ENCODE measurements around the gene UTF1. TPM values are rescaled to one million over a fixed set of nuclear protein-coding genes. Genes with fewer than 3 reads are reported as not detected.

The UTF1 gene
- total RNA-seq, 1 donor from 2014 or later = not detected

DNA sequence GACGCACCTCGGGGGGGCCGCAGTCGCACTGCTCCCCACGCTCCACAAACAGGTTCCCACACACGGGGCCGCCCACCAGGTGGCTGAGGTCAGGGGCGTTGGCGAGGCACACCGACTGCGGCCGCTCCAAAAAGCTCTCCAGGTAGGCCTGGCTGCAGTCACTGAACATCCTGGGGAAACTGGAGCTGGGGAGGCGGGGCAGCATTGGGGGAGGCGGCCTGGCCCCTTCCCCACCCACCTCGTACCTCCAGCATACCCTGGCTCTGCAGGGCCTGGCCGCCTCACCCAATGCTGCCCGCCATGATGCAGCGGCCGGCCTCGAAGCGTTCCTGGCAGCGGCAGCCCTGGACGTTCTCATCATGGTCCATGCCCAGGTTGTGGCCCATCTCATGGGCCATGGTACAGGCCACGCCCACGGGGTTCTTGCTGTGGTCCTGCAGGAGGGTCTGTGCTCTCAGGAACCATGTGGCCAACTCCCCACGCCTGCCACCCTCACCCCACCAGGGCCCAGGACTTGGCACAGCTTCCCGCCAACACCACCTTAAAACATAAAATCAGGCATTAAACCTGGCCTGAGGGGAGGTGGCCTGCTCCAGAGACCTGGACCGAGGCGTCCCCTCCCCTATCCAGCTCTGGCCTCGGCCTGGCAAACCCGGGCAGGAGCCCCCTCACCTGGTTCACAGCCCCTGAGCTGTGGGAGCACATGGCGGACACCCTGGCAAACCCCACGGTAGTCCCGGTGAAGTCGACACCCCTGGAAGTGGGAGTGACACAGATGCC, 41.7 kb downstream of the UTF1 start:
- DNase-seq (no peak), ATAC-seq (no peak)
- intact Hi-C loops (cut with micrococcal nuclease) = no loop called here

DNA sequence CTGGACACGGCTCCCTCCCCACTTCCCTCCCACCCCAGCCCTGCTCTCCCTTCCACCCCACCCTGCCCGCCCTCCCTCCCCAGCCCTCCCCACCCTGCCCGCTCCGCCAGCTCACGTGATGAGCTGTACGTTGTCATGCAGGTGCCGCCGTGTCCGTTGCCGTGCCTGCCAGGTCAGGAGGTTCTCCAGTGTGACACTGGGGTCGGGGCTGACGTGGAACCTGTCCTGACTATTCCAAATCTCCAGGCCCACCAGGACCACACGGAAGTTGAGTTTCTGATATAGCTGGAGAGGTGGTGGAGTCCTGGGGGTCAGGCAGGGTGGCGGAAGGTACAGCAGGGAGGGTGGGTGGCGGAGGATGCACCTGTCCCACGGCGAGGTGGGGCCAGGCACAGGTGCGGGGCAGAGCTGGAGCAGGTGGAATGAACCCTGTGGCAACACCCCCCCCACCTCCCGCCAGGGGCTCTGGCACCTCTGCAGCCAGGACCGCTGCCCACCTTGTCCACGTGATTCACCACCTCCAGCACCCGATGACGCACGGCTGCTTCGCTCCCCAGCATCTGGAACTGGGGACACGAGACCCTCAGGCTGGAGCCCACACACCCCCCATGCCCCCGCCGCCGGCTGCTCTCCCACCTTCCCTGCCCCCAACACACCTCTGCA, 42.4 kb downstream of the UTF1 start:
- DNase-seq (no peak), ATAC-seq (no peak)
- intact Hi-C loops (cut with micrococcal nuclease) = no loop called here

DNA sequence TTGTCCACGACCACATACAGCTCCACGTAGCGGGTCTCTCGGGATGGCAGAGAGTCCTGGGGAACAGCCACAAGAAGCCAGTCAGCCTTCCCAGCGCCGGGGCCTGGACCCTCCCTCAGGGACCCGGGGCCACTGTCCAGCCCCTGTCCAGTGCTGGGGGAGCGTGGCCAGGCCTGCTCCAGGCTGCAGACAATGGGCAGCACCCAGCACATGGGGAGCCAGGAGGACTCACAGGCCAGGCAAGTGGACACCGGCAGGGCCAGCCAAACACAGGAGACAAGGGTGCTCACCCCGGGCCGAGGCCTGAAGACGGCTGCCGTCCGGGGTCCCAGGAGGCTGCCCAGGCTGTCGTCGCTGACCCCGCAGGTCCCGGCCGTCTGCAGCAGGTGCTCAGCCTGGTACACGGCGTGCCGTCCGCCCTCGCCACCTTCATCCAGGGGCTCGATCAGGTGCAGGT, 43.0 kb downstream of the UTF1 start:
- ATAC-seq (no peak), DNase-seq (no peak)
- intact Hi-C loops (cut with micrococcal nuclease) = no loop called here

DNA sequence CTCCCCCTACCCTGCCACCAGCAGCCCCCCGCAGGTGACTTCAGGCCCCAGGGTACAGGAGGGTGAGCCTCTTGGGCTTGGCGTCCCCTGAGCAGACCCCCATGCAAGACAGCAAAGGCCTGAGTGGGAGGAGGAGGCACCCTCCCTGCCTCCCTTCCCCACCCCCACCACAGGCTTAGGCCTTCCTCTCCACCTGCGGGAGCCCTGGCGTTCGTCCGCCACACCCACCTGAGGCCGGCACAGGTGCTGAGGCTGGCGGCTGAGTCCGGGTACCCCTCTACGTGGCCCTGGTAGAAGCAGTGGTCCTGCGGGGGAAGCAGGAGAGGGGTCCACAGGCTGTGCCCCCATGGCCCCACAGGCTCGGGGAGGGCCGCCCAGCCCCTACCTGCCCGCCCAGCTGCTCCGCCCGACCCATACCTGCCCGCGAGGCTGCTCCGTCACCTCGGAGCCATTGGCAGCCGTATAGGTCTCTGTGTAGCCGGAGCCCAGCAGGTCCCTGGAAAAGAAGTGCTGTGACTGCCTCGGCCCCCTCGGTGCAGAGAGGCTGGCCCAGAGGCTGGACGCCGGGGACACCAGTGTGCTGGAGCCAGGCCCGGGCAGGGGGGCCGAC, 43.6 kb downstream of the UTF1 start:
- DNase-seq (no peak), ATAC-seq (no peak)
- intact Hi-C loops (cut with micrococcal nuclease) = no loop called here

DNA sequence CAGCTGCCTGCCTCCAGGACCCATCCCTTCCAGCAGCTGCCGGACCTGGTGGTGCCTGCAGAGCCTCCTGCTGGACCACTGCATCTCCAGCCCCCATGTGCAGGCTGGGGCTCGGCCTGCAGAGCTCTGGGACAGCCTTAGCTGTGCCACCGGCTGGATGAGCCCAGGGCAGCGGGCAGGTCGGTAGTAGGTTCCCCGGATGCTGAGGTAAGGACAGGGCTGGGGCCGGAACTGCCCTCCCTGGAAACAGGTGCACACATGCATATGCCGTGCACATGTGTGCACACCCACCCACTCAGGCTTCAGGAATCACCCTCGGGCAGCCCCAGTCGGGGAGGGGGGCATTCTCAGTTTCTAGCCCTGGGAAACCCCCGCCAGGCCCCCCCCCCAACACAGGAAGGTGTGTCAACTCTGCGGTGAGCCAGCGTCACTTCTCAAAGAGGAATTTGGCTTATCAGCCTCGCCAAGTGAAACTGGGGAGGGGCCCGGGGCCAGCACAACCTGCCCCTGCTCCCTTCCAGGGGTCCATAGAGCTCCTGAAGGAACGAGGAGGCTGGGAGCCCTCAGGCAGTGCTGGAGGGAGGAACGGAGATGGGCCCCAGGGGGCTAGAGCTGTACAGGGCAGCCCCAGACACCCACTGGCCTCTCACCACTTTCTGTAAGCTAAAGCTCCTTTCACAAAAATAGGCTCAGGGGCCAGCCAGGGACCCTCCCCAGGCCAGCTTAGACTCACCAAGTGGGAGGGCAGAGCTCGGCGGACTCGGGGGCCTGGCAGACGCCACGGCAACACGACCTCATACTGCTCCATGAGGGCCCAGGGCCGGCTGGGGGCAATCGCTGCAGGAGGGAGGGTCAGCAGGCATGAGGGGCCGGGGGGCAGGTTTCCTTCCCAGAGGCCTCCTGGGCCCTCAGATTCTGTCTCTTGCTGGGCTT, 45.0 kb downstream of the UTF1 start:
- DNase-seq (no peak), ATAC-seq (no peak)

GRCh38 chr10:133275684-133276092, 45.7 kb downstream of the UTF1 start:
- DNase-seq = no peak

More for the DNA sequence above, 45.0 kb downstream of the UTF1 start:
- intact Hi-C loops (cut with micrococcal nuclease) = no loop called here

GRCh38 chr10:133276100-133276434, 46.0 kb downstream of the UTF1 start:
- no peak for ATAC-seq
- no peak for DNase-seq

More at GRCh38 chr10:133275684-133276092, 45.7 kb downstream of the UTF1 start:
- ATAC-seq = no peak
- intact Hi-C loops (cut with micrococcal nuclease) = no loop called here

DNA sequence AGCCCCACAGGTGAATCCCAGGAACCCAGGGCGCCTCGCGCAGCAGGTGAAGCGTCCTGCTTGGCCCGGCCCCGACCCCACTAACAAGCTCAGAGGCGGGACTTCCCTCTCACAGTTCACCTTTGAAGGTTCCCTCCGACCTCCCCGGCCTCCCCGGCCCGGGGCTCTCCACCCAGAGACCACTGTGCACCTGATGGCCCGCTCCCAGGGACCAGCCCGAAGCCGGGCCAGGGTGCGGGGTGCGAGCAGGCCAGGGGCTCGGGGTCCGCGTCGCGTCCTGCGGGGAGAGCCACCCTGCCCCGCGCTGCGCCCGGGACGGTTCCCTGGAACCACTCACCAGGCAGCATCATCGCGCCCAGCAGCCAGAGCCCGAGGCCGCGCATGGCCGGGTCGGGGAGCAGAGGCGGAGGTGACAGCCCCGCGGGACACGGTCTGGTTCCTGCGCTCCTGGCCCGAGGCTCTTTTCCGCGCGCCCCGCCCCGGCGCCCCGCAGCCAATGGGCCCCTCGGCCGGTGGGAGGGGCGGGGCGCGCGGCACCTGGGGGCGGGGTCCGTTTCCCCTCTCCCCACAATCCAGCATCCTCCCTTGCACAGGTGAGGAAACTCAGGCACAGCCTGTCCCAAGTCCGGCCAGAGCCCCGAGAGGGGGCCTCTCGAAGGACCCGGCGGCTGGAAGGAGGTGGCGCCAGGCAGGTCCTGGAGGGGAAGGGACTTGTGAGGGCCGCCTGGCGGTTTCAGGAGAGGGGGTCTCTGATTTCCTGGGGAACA, 46.6 kb downstream of the UTF1 start, which contains the start of gene ADAM8:
ADAM8 (minus strand) TSS at position 434 of the 767 bp plus-strand sequence; CDS start at position 383, 51 bp downstream.
- DNase-seq (peak; percentile 68), ATAC-seq (peak; percentile 33)
- intact Hi-C loops (cut with micrococcal nuclease) = no loop called here

More at GRCh38 chr10:133276100-133276434, 46.0 kb downstream of the UTF1 start:
- intact Hi-C loops (cut with micrococcal nuclease) = no loop called here

DNA sequence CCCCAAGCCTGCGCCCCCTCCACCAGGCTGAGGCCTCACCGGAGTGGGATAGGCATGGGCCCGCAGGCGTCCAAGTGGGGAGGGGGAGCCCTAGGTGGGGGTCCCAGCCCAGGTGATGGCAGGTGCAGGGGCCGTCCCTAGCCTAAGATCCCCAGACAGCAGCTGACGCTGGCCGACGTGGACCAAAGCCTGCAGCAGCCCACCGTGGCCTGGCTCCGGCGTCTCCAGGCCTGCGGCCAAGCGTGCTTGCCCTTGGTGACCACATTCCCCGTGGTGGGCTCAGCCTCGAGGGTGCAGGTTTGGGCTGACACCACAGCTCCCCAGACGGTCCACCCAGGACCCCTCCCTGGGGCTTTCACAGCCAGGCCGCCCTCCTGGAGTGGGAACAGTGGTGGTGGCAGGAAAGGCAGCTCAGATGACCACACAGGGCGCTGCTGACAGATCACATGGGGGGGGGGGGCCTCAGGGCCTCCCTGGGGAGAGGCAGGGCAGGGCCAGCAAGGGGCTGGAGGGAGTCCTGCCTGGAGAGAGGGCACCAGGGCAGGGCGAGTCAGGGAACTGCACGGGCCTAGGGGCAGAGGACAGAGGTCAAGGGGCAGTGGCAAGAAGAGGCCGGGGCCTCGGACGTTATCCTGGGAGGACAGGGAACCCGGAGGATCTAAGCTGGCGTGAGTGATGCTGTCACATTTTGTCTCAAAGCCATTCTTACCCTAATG, 47.4 kb downstream of the UTF1 start:
- DNase-seq (no peak), ATAC-seq (no peak)
- intact Hi-C loops (cut with micrococcal nuclease) = no loop called here

DNA sequence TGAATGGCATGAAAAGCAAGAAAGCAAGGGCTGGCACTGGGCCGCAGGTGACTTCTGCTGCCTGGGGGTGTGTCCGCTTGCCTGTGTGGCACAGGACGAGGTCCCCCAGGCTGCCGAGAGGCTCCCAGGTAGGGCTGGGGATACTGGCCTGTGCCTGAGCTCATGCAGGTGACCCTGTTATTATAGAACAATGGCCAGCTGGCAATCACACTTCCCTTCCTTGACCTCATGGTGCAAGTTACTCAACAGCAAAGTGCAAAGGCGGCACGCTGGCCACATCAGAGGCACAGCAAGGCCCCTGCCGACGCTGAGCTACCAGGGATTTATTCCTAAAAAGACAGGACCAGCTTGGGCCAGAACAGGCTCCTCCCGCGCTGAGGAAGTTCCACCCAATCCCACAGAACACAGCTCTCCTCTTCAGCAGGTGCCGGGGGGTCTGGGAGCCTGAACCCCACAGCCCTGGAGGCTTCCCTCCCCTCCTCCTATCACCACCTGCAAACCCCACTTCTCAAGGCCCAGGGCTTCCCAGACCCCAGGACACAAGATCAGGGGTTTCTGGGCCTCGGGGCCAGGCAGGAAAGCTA, 48.1 kb downstream of the UTF1 start:
- intact Hi-C loops (cut with micrococcal nuclease) = no loop called here
- ATAC-seq (no peak), DNase-seq (no peak)

DNA sequence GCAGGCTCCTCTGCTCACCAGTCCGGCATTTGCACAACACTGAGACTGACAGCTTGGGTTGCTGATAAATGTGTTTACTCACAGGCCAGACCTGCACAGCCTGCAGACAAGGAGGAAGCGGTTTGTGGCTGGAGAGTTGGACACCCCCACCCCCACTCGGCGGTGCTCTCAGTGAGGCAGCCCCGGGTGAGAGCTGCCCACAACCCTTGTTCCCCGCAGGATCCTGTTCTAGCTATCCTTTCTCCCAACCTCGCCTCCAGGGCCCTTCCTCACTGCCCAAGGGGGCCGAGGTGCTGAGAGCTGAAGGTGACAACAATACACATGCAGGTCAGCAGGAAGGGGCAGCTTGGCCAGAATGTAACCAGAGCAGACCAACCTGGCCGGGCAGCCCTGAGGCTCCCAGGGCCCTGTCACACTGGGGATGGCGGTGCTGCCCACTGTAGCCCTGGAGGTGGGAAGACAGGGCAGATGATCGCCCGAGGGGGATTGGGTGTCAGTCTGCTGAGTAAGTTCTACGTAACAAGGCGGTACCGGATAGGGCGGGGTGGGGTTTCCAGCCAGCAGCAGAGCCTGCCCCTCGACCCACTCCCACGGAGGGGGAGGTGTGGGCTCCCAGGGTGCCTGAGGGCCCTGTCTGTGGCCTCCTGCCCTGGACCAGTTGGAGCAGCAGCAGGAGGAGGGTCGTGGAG, 48.7 kb downstream of the UTF1 start:
- intact Hi-C loops (cut with micrococcal nuclease) = no loop called here
- ATAC-seq (peak; percentile 37), DNase-seq (peak; percentile 67)

GRCh38 chr10:133279326-133280226, 49.6 kb downstream of the UTF1 start:
- DNase-seq = no peak
- intact Hi-C loops (cut with micrococcal nuclease) = no loop called here
- no peak for ATAC-seq

DNA sequence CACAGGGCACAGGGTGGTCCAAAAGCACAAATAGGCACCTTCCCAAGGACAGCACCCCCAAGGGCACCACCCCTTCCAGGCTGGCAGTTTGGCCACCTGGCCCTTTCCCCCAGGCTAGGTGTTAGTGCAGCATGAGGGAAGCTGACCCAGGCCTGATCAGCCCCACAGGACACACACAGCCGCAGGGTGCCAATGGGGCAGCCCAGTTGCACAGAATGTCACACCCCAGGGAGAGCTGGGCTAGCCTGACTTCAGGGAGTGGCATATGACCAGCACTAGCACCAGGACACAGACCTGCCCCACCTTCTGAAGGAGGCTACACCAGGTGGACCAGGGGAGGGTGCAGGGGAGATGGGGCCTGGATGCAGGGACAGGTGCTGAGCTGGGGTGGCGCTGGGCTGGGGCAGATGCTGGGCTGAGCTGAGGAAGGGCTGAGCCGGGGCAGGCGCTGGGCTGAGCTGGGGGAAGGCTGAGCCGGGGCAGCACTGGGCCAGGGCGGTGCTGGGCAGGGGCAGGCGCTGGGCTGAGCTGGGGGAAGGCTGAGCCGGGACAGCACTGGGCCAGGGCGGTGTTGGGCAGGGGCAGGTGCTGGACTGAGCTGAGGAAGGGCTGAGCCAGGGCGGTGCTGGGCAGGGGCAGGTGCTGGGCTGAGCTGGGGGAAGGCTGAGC, 50.5 kb downstream of the UTF1 start:
- DNase-seq (no peak), ATAC-seq (no peak)
- intact Hi-C loops (cut with micrococcal nuclease) = no loop called here

GRCh38 chr10:133281084-133281483, 51.1 kb downstream of the UTF1 start:
- intact Hi-C loops (cut with micrococcal nuclease) = no loop called here

More at GRCh38 chr10:133281084-133281483, 51.1 kb downstream of the UTF1 start:
- DNase-seq (no peak), ATAC-seq (no peak)

Data from left ventricle myocardium superior (tissue), 1 donor.